Astrocyte (in vitro differentiated cells and primary cell): Measurements from ENCODE around the gene CLEC19A.

Source experiments
- CTCF ChIP-seq: IDR thresholded peaks from 2 replicates; pipeline ENCODE4 v1.5.1; 2011; ENCODE audit warnings: low read depth, mild to moderate bottlenecking, inconsistent platforms, low read length, moderate library complexity; ENCODE audit not compliant: insufficient read depth
- EZH2 ChIP-seq: IDR thresholded peaks from 2 replicates; pipeline ENCODE4 v1.6.1; 2012; ENCODE audit warnings: mild to moderate bottlenecking, low read length, inconsistent platforms; ENCODE audit not compliant: insufficient read depth

DNA sequence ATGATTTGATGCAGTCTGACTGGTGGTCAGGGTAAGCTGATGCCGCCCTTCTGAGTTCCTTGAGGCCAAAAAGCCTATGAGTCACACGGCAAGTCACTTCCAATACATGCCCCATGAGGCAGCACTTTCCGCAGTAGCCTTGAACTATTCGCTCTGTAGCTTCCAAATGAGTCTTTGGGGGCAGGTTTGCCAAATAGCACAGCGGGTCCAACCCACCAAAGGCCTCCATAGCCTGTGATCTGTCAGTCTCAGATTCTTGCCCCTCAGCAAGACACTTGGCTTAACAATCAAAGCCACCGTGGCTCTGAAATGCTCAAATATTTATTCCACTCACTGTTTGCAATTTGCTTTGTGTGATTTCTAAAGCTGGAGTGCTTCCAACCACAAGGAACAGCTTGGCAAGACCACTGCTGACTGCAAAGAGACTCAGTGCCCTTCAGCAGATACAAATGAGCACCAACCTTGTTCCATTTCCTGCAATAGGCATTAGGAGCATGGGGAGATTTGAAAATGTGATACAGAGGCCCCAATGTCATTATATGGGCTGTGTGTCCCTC, 45.4 kb downstream of the CLEC19A start:
- TF ChIP-seq CTCF (no peak), EZH2 (no peak)
